Tibial artery (tissue), 4 donors: ENCODE measurements around the gene HFE.
"Not testable (repeated sequence)": the region's sequence is repeated elsewhere in the genome, so short reads cannot be mapped to it uniquely, and the experiment has no call there.

ENCODE experiments used
- DNase-seq, 2 donors: peaks; one replicate each; pipeline ENCODE4 v3.0.0-alpha.2; 2019
- H3K27ac ChIP-seq, 2 donors: fragments of 200-600 bp; sonication (generic) in 1 of 2; 1 replicate in 1 of 2; 2 replicates in 1 of 2; pipeline ENCODE4 v1.5.1; 2018 to 2019; ENCODE audit warnings: mild to moderate bottlenecking in 1 of 2
- H3K27me3 ChIP-seq, 2 donors: fragments of 200-600 bp; sonication (generic) in 1 of 2; one replicate each; pipeline versions ENCODE4 v1.5.1 to v1.6.0; 2016 to 2019
- H3K36me3 ChIP-seq, 3 donors: fragments of 200-600 bp; sonication (generic) in 2 of 3; one replicate each; pipeline ENCODE4 v1.5.1; 2016 to 2019; ENCODE audit warnings: mild to moderate bottlenecking in 2 of 3
- H3K4me1 ChIP-seq, 4 donors: fragments of 200-600 bp; sonication (generic) in 2 of 4; 1 replicate in 3 of 4; 2 replicates in 1 of 4; pipeline ENCODE4 v1.5.1; 2016 to 2019
- H3K4me3 ChIP-seq, 2 donors: fragments of 200-600 bp; sonication (generic) in 1 of 2; 1 replicate in 1 of 2; 2 replicates in 1 of 2; pipeline ENCODE4 v1.5.1; 2018 to 2019; ENCODE audit warnings: mild to moderate bottlenecking in 2 of 2
- H3K9me3 ChIP-seq, 3 donors: fragments of 200-600 bp; sonication (generic) in 1 of 3; one replicate each; pipeline ENCODE4 v1.5.1; 2016 to 2019
- CTCF ChIP-seq, 2 experiments: fragments of 200-600 bp in 1 of 2; fragments of 450-650 bp in 1 of 2; IDR thresholded peaks; one replicate each; pipeline ENCODE4 v1.5.1; 2017 to 2019; ENCODE audit warnings: antibody characterized with exemption in 2 of 2, mild to moderate bottlenecking in 1 of 2, moderate library complexity in 1 of 2
- intact Hi-C: fragments of 100-400 bp; cut with DNase I; formaldehyde crosslinking; loops from one replicate; pipeline ENCODE4 v1.15.0; 2023; ENCODE audit warnings: low total_unique reads

HFE gene

GRCh38 chr6:26057899-26058298 lies 29.3 kb upstream of the HFE start:
- intact Hi-C loops, result loop anchor here (10.0 kb wide), 1 partner anchor 1077 kb away; a partner anchor contains a TSS
- Histone ChIP-seq H3K27me3 (no peaks in the 10 kb centered on the region), H3K4me1 (peaks cover 0 to 15% (median 9%) of the 10 kb centered on the region in 4 donors), H3K4me3 (no peak overlapping the region), H3K36me3 (no peaks in the 10 kb centered on the region), H3K9me3 (no peaks in the 10 kb centered on the region), H3K27ac (peak overlapping the region in 1 of 2 donors; percentile 89)
- TF ChIP-seq CTCF (IDR thresholded peaks at IDR 0.05), result no peak
- no peak for DNase-seq

- H3K4me1 ChIP-seq, result peaks cover 0 to 14% (median 7%) of the 10 kb centered on the region in 4 donors
- intact Hi-C loops, result loop anchor here (10.0 kb wide), 1 partner anchor 1076 kb away; a partner anchor contains a TSS
- H3K4me3 ChIP-seq, H3K27ac ChIP-seq, H3K36me3 ChIP-seq, DNase-seq, H3K27me3 ChIP-seq, H3K9me3 ChIP-seq: not testable (repeated sequence)
These were observed 28.7 kb upstream of the HFE start for GRCh38 chr6:26058477-26059033.

GRCh38 chr6:26059941-26060340 lies 27.3 kb upstream of the HFE start:
- Histone ChIP-seq H3K27me3 (no peaks in the 10 kb centered on the region), H3K27ac (no peak overlapping the region), H3K9me3 (no peaks in the 10 kb centered on the region), H3K4me1 (peaks cover 0 to 4% (median 0%) of the 10 kb centered on the region in 4 donors), H3K36me3 (no peaks in the 10 kb centered on the region), H3K4me3 (no peak overlapping the region)
- intact Hi-C loops, result loop anchor here (10.0 kb wide), 1 partner anchor 1075 kb away; a partner anchor contains a TSS
- no peak for TF ChIP-seq CTCF (IDR thresholded peaks at IDR 0.05)
- no peak for DNase-seq

GRCh38 chr6:26064619-26065257 lies 22.5 kb upstream of the HFE start:
- peaks cover 0 to 9% (median 0%) of the 10 kb centered on the region in 4 donors for H3K4me1 ChIP-seq
- H3K9me3 ChIP-seq, result no peaks in the 10 kb centered on the region
- peak; percentile 73 to 75 for TF ChIP-seq CTCF (IDR thresholded peaks at IDR 0.05)
- no peaks in the 10 kb centered on the region for H3K36me3 ChIP-seq
- no peaks in the 10 kb centered on the region for H3K27me3 ChIP-seq
- intact Hi-C loops, result loop anchor here (2.0 kb wide), 1 partner anchor 30 kb away; no protein-coding TSS in a partner anchor
- H3K4me3 ChIP-seq, result no peak overlapping the region
- no peak overlapping the region for H3K27ac ChIP-seq
- no peak for DNase-seq

GRCh38 chr6:26065952-26066380 lies 21.3 kb upstream of the HFE start:
- Histone ChIP-seq H3K4me3 (no peak overlapping the region), H3K36me3 (no peaks in the 10 kb centered on the region), H3K27me3 (no peaks in the 10 kb centered on the region), H3K27ac (no peak overlapping the region), H3K9me3 (no peaks in the 10 kb centered on the region), H3K4me1 (peaks cover 0 to 9% (median 0%) of the 10 kb centered on the region in 4 donors)
- peak in 1 of 2 donors; percentile 64 for DNase-seq
- intact Hi-C loops, result loop anchor here (2.0 kb wide), 1 partner anchor 29 kb away; no protein-coding TSS in a partner anchor
- TF ChIP-seq CTCF (IDR thresholded peaks at IDR 0.05), result peak; percentile 79 to 80

- Histone ChIP-seq H3K9me3 (no peaks in the 10 kb centered on the region), H3K4me1 (peaks cover 0 to 9% (median 0%) of the 10 kb centered on the region in 4 donors), H3K27ac (peak overlapping the region in 1 of 2 donors; percentile 21), H3K36me3 (no peaks in the 10 kb centered on the region), H3K4me3 (no peak overlapping the region), H3K27me3 (no peaks in the 10 kb centered on the region)
- no peak for TF ChIP-seq CTCF (IDR thresholded peaks at IDR 0.05)
- intact Hi-C loops, result no loop called here
- DNase-seq, result no peak
These were observed 19.9 kb upstream of the HFE start for GRCh38 chr6:26067367-26067766.
